PFSK-1 (cell line): ENCODE results near the gene KIF7.

ENCODE experiments used
- FOXP2 ChIP-seq: optimal IDR thresholded peaks from 2 replicates; pipeline ENCODE3; 2011; ENCODE audit warnings: borderline replicate concordance, control low read depth, inconsistent platforms; ENCODE audit not compliant: insufficient read depth; ENCODE audit errors: extremely low read length, extremely low read depth
- POLR2AphosphoS5 ChIP-seq: IDR thresholded peaks from 2 replicates; pipeline ENCODE4 v1.6.1; 2012; ENCODE audit warnings: low read depth, mild to moderate bottlenecking, control low read depth, low read length, moderate library complexity
- REST ChIP-seq, 2 experiments: IDR thresholded peaks; 2 replicates each; pipeline versions ENCODE4 v1.6.1 to v1.8.0; 2011 to 2012; ENCODE audit warnings: low read depth in 2 of 2, low read length in 2 of 2, control low read depth in 1 of 2, inconsistent platforms in 1 of 2, mild to moderate bottlenecking in 1 of 2, moderate library complexity in 1 of 2; ENCODE audit not compliant: insufficient read depth in 1 of 2
- SIN3A ChIP-seq: IDR thresholded peaks from 2 replicates; pipeline ENCODE4 v1.6.1; 2012; ENCODE audit warnings: mild to moderate bottlenecking, low read length, moderate library complexity, borderline replicate concordance; ENCODE audit not compliant: insufficient read depth
- TAF1 ChIP-seq: IDR thresholded peaks from 2 replicates; pipeline ENCODE4 v1.6.1; 2012; ENCODE audit warnings: low read length, control low read depth, borderline replicate concordance; ENCODE audit not compliant: insufficient read depth

The KIF7 gene

GRCh38 chr15:89628806-89629715 lies 26.2 kb downstream of the KIF7 start:
- no peak for TF ChIP-seq FOXP2

GRCh38 chr15:89628301-89628700 lies 27.0 kb downstream of the KIF7 start:
- TF ChIP-seq REST (IDR thresholded peaks at IDR 0.05; ENCODE audit: insufficient read depth in 1 of 2, low read depth in 2 of 2, low read length in 2 of 2) (no peak), TAF1 (no peak), POLR2AphosphoS5 (no peak), FOXP2 (no peak), SIN3A (no peak)

- no peak for TF ChIP-seq TAF1
- no peak for TF ChIP-seq POLR2AphosphoS5
- no peak for TF ChIP-seq FOXP2
- TF ChIP-seq REST (IDR thresholded peaks at IDR 0.05; ENCODE audit: insufficient read depth in 1 of 2, low read depth in 2 of 2, low read length in 2 of 2), result no peak
- no peak for TF ChIP-seq SIN3A
Observed at GRCh38 chr15:89627256-89627970, 27.9 kb downstream of the KIF7 start.

GRCh38 chr15:89625716-89626115 lies 29.6 kb downstream of the KIF7 start:
- TF ChIP-seq REST (IDR thresholded peaks at IDR 0.05; ENCODE audit: insufficient read depth in 1 of 2, low read depth in 2 of 2, low read length in 2 of 2) (no peak), SIN3A (no peak), TAF1 (no peak), POLR2AphosphoS5 (no peak), FOXP2 (no peak)

GRCh38 chr15:89623165-89623564 lies 32.1 kb downstream of the KIF7 start:
- TF ChIP-seq REST (IDR thresholded peaks at IDR 0.05; ENCODE audit: insufficient read depth in 1 of 2, low read depth in 2 of 2, low read length in 2 of 2), result no peak
- TF ChIP-seq FOXP2, result no peak
- TF ChIP-seq POLR2AphosphoS5, result no peak
- no peak for TF ChIP-seq TAF1
